SK-N-MC (cell line): ENCODE data around the gene DYNC2LI1.

Experiments used
- EZH2 ChIP-seq: fragments of 200-600 bp; sonication (generic); IDR thresholded peaks from one replicate; pipeline ENCODE4 v1.6.1; 2017; ENCODE audit warnings: antibody characterized with exemption
- POLR2AphosphoS5 ChIP-seq: IDR thresholded peaks from 2 replicates; pipeline ENCODE4 v1.6.1; 2012; ENCODE audit warnings: mild to moderate bottlenecking, low read depth, low read length, borderline replicate concordance

DNA sequence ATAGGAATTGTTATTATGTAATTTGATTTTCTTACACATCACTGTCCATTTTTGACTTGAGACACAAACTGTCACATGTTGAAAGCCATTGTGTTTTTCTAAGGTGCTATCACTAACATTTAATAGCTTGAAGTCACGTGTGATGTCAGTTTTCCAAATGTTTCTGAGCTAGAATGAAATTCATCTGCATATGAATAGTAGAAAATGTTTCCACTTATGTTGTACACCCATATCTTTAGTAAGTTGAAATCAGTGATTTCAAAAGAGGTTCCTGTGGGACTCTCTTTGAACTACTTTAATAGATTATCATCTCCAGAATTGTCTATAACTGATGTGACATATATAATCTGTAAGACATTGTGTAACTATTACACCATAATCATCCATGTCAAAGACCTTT is 37.0 kb downstream of the DYNC2LI1 start:
- no peak for TF ChIP-seq EZH2
- TF ChIP-seq POLR2AphosphoS5 = no peak
